Peyer's patch (tissue), 4 donors: ENCODE data around the gene TMCO4. TPM values are rescaled to one million over a fixed set of nuclear protein-coding genes. Genes with fewer than 3 reads are reported as not detected.

ENCODE experiments used
- DNase-seq, 3 donors: peaks; one replicate each; pipeline ENCODE4 v3.0.0-alpha.2; 2017 to 2019
- H3K27ac ChIP-seq, 4 donors: fragments of 200-600 bp; sonication (generic); one replicate each; pipeline ENCODE4 v1.5.1; 2016 to 2019
- H3K27me3 ChIP-seq, 2 donors: fragments of 200-600 bp; sonication (generic); one replicate each; pipeline ENCODE4 v1.5.1; 2019
- H3K36me3 ChIP-seq, 3 donors: fragments of 200-600 bp; sonication (generic); one replicate each; pipeline ENCODE4 v1.5.1; 2016 to 2019
- H3K4me1 ChIP-seq, 4 donors: fragments of 200-600 bp; sonication (generic); one replicate each; pipeline ENCODE4 v1.5.1; 2016 to 2019
- H3K4me3 ChIP-seq, 4 donors: fragments of 200-600 bp; sonication (generic); 1 replicate in 3 of 4; 2 replicates in 1 of 4; pipeline ENCODE4 v1.5.1; 2016 to 2019; ENCODE audit warnings: mild to moderate bottlenecking in 1 of 4
- H3K9me3 ChIP-seq, 4 donors: fragments of 200-600 bp; sonication (generic); one replicate each; pipeline ENCODE4 v1.5.1; 2016 to 2019; ENCODE audit warnings: mild to moderate bottlenecking in 1 of 4
- CTCF ChIP-seq, 6 experiments: fragments of 450-650 bp in 4 of 6; fragments of 200-600 bp in 2 of 6; sonication (generic) in 1 of 6; IDR thresholded peaks; one replicate each; pipeline ENCODE4 v1.5.1; 2017 to 2019; ENCODE audit warnings: antibody characterized with exemption in 6 of 6, mild to moderate bottlenecking in 3 of 6, moderate library complexity in 1 of 6
- POLR2A ChIP-seq, 2 donors: fragments of 450-650 bp; IDR thresholded peaks; one replicate each; pipeline ENCODE4 v1.5.1; 2017; ENCODE audit warnings: antibody characterized with exemption in 2 of 2, mild to moderate bottlenecking in 2 of 2, moderate library complexity in 2 of 2
- total RNA-seq, 4 donors: library from RNA; depleted of rRNA; stranded (reverse); fragments of >200 nt; gene quantifications; one replicate each; pipeline ENCODE4 v1.1.0, GENCODE V29; 2016

Gene TMCO4
- total RNA-seq, 4 donors from 2014 or later, result 13.5 to 40.4 (median 26.1) TPM

GRCh38 chr1:19774180-19774785 is 25.4 kb downstream of the TMCO4 start:
- H3K9me3 ChIP-seq, result no peaks in the 10 kb centered on the region
- H3K27ac ChIP-seq, result no peak overlapping the region
- TF ChIP-seq POLR2A (IDR thresholded peaks at IDR 0.05), result no peak
- no peak for TF ChIP-seq CTCF (IDR thresholded peaks at IDR 0.05)
- peaks cover 0 to 55% (median 0%) of the 10 kb centered on the region in 3 donors for H3K36me3 ChIP-seq
- no peak overlapping the region for H3K4me3 ChIP-seq
- no peak for DNase-seq
- H3K4me1 ChIP-seq, result no peaks in the 10 kb centered on the region
- H3K27me3 ChIP-seq, result no peaks in the 10 kb centered on the region

GRCh38 chr1:19773485-19773884 is 26.2 kb downstream of the TMCO4 start:
- no peaks in the 10 kb centered on the region for H3K4me1 ChIP-seq
- no peak overlapping the region for H3K27ac ChIP-seq
- no peak overlapping the region for H3K4me3 ChIP-seq
- H3K27me3 ChIP-seq, result no peaks in the 10 kb centered on the region
- H3K9me3 ChIP-seq, result no peaks in the 10 kb centered on the region
- TF ChIP-seq CTCF (IDR thresholded peaks at IDR 0.05) (no peak), POLR2A (IDR thresholded peaks at IDR 0.05) (no peak)
- no peak for DNase-seq
- peaks cover 0 to 47% (median 0%) of the 10 kb centered on the region in 3 donors for H3K36me3 ChIP-seq

- no peaks in the 10 kb centered on the region for H3K27me3 ChIP-seq
- no peak overlapping the region for H3K27ac ChIP-seq
- H3K4me1 ChIP-seq, result no peaks in the 10 kb centered on the region
- H3K4me3 ChIP-seq, result no peak overlapping the region
- H3K36me3 ChIP-seq, result peaks cover 0 to 44% (median 0%) of the 10 kb centered on the region in 3 donors
- no peaks in the 10 kb centered on the region for H3K9me3 ChIP-seq
- no peak for DNase-seq
- TF ChIP-seq CTCF (IDR thresholded peaks at IDR 0.05) (no peak), POLR2A (IDR thresholded peaks at IDR 0.05) (no peak)
Observed at GRCh38 chr1:19772053-19772452, 27.7 kb downstream of the TMCO4 start.

- H3K4me1 ChIP-seq, result no peaks in the 10 kb centered on the region
- no peak for DNase-seq
- TF ChIP-seq CTCF (IDR thresholded peaks at IDR 0.05), result no peak
- no peak for TF ChIP-seq POLR2A (IDR thresholded peaks at IDR 0.05)
- H3K27me3 ChIP-seq, result no peaks in the 10 kb centered on the region
- no peak overlapping the region for H3K27ac ChIP-seq
- peaks cover 0 to 42% (median 0%) of the 10 kb centered on the region in 3 donors for H3K36me3 ChIP-seq
- no peaks in the 10 kb centered on the region for H3K9me3 ChIP-seq
- H3K4me3 ChIP-seq, result no peak overlapping the region
Observed at GRCh38 chr1:19771350-19771749, 28.4 kb downstream of the TMCO4 start.

GRCh38 chr1:19770436-19771190 is 29.1 kb downstream of the TMCO4 start:
- Histone ChIP-seq H3K4me1 (no peaks in the 10 kb centered on the region), H3K36me3 (peaks cover 0 to 38% (median 0%) of the 10 kb centered on the region in 3 donors), H3K4me3 (no peak overlapping the region), H3K27me3 (no peaks in the 10 kb centered on the region), H3K9me3 (no peaks in the 10 kb centered on the region), H3K27ac (no peak overlapping the region)
- no peak for TF ChIP-seq POLR2A (IDR thresholded peaks at IDR 0.05)
- TF ChIP-seq CTCF (IDR thresholded peaks at IDR 0.05), result no peak
- DNase-seq, result no peak
